HG03196 (cell line): ENCODE measurements around the gene IL15RA.
"Not testable (repeated sequence)": the region's sequence is repeated elsewhere in the genome, so short reads cannot be mapped to it uniquely, and the experiment has no call there.

Experiments used
- ATAC-seq: cut with Tn5 transposase; IDR thresholded peaks from one replicate; pipeline ENCODE4 v1.9.1; 2021; ENCODE audit not compliant: unreplicated experiment

Gene IL15RA

DNA sequence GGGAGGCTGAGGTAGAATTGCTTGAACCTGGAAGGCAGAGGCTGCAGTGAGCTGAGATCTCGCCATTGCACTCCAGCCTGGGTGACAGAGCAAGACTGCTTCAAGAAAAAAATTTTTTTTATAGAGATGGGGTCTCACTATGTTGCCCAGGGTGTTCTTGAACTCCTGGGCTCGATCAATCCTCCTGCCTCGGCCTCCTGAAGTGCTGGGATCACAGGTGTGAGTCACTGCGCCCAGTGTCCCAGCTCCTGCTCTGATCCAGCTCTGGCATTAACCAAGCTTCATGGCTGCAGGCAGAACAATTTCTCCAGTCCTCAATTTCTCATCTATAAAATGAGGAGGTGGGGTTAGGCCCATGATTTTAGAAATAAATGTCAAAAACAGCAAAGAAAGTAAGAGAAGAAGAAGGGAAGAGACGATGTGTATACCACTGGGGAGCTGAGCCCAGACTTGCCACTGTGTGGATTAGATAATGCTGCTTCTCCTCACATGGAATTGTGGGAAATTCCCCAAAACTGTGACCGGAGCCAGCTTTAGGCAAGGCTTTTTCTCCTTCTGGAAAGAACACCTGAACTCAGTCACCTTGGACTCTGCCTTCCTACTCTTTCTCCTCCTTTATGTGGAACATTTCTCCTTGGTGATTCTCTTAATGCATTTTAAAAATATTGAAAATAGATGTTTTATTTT lies 25.5 kb downstream of the IL15RA start:
- ATAC-seq, result no peak

DNA sequence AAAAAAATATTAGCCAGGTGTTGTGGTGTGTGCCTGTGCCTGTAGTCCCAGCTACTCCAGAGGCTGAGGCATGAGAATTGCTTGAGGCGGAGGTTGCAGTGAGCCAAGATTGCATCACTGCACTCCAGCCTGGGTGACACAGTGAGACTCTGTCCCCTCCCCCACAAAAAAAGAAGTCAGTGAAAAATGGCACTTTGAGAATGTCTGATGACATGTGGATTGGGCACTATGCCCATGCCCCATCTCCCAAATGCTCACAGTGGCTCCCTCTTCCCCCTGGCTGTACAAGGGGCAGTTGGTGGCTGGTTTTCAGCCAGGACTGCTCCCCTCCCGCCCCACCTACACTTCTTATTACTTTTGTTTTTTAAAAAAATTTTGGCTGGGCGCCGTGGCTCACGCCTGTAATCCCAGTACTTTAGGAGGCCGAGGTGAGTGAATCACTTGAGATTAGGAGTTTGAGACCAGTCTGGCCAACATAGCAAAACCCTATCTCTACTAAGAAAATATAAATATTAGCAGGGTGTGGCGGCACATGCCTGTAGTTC lies 26.1 kb downstream of the IL15RA start:
- ATAC-seq, result no peak

DNA sequence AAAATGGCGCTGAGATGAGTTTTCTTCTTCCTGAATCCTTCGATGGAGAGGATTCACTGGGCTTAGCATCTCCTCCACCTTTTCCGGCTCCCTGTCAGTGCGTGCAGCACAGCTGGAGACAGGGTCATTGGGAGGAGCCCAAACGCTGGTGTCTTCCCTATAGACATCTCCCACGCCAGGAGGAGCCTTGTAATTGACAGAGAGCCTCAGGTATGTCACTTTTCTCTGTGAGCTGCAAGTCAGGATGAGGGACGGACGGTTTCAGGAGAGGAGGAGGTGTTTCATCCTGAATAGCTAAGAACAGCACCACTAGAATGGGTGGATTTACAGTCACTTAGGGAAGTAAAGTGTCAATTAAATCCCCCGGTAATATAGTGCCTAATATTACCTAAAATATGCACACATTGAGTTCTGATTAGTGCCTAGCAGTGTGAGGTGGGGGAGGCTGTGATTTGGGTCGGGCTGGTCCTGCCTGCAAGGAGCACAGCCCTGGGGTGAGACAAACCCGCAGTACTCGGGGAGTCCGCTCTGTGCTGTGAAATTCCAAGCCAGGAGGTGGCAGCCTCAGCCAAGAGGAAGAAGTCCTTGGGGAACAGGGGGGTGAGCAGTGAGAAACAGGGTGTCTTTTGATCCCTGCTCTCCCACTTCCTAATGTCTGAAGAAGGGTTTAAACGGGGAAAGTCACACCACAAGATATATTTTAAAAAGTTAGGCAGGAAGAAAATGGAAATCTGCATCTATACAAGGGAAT lies 28.2 kb downstream of the IL15RA start:
- no peak for ATAC-seq

DNA sequence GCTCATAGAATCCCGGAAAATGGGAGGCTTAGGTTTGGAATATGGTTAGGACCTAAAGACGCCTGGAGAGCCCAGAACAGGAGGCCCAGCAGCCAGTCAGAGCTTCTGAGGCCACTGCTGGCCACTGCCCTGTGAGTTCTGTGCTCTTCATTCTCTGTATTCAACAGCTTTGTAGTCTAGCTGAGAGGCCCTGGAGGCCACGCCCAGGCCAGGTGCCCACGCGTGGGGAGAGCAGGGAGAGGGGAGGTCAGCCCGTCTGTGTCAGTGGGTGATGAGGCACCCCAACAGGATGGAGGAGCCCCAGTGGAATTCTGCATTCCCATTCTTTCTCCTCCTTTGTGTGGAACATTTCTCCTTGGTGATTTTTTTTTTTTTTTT lies 29.1 kb downstream of the IL15RA start:
- ATAC-seq, result no peak

DNA sequence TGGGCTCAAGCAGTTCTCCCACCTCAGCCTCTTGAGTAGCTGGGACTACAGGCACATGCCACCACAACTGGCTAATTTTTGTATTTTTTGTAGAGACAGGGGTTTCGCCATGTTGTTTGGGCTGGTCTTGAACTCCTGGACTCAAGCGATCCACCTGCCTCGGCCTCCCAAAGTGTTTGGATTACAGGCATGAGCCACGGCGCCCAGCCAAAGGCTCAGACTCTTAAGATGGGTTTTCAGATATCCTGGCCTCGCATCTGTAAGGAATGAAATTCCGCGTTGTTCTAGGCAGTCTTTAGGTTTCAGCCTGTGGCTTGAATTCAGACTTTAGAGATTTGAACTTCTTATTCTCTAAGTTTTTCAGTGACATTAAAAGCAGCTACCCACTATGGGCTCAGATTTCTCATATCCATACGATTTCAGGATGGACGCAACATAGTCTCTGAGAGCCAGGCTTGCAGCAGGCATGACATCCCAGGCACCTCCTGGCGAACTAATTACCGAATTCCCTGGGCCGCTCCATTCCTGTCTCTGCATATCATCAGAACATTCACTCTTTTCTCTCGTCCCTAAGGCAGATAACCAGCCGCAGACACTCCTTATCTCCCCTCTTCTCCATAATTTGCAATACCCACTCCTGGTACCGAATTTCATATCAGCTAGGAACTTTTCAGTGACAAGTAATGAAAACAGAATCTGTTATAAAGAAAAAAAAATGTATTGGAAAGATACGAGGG lies 29.7 kb downstream of the IL15RA start:
- ATAC-seq, result no peak

DNA sequence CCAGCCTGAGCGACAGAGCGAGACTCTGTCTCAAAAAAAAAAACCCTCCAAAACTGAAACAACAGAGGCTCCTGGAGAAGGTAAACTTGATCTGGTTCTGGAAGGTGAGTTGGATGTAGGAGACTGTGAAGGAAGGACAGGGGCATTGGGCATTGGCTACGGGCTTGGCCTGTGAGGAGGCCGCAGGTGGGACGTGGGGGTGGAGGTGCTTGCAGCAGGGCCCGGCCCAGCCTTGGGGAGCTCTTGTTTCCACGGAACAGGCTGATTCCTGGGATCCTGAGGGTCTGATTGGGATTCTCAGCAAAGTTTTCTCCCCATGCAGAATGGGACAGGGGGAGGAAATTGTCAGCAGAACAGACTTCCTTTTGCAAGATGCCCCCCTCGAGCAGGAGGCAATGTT lies 30.6 kb downstream of the IL15RA start:
- no peak for ATAC-seq

DNA sequence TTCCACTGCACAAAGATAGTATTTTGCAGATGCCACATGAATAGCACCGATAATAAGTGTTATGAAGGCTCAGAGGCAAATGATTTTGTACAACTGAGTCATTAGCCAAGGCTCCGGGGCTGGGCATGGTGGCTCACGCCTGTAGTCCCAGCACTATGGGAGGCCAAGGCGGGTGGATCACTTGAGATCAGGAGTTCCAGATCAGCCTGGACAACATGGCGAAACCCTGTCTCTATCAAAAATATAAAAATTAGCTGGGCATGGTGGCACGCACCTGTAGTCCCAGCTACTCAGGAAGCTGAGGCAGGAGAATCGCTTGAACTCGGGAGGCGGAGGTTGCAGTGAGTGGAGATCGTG lies 30.9 kb downstream of the IL15RA start:
- ATAC-seq, result not testable (repeated sequence)

DNA sequence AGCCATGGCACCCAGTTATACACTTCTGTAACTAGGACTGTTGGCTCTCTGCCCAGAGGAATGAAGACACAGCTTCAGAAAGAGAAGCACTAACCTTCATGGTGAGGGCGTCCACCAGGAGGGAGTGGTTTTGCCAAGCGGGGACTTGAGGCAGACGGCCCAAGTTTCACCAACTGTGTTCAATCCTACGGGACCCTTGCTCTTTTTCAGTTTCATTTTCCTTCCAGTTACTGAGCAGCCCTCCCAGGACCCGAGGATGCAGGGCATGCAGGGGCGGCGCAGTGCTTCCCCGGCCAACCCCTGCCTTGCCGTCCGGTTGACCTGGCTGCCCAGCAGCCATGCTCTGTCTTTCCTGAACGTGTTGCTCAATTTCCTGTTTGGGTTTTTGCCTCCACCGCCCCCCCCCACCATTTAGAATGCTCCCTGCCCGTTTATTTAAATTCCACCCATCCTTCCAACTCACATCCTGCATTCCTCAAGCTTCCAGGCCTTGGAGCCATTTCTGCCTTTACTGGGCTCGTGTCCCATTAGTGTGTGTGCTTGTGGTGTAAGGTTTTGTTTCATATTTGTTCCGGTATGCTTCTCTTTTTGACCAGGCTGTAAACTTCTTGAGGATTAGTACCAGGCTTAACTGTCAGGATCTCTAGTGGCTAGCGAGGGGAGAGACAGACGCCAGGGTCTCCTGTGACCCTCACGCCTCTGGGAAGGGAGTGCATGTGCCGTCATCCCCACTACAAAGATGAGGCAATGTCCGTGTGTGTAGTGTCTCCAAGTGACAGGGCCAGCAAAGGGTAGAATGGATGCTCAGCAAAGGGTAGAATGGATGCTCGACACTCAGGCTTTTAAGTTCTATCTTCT lies 31.6 kb downstream of the IL15RA start:
- no peak for ATAC-seq

DNA sequence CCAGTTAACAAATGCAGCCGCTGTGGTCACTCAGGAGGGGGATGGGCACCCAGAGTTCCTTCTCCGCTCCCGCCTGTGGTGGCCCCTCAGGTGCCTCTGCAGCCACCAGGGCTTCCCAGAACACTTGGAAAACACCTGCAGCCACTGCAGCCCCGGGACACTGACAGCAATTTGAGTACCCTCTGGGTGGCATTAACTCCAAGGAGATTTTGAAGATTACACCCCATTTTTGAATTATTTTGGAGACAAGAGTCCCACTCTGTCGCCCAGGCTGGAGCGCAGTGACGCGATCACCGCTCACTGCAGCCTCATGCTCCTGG lies 32.2 kb downstream of the IL15RA start:
- no peak for ATAC-seq

DNA sequence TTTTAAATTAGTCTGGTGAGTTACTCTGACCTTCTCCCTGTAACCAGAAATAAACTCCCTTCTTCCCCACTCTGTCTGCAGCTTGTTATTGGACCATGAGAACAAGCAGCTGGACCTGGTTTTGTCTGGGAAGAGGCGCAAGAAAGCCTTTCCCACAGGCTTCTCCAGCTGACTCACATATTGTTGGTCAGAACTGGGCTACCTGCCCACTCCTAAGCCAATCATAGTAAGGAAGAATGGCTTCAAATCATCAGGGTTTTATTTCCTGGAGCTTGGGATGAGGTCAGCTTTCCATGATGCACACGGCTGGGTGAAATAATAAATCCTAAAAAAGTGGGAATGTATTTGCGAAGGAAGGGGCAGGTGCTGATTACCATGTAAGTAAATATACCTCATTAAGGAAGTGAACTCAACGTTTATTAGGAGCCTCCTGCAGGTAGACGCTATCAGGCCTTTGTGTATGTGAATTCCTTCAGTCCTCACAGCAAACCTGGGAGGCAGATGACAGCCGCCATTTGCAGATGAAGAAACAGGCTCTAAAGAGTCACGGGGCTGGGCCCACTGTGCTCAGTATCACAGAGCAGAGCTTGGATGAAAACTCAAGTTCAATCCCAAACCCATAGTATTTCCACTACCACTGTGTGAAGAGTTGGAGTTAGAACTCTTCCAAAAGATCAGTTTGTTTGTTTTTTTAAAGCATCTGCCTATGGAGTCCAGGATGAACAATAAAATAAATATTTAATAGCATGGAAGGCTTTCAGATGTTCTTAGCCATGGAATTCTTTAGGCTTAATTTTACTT lies 32.8 kb downstream of the IL15RA start:
- no peak for ATAC-seq

DNA sequence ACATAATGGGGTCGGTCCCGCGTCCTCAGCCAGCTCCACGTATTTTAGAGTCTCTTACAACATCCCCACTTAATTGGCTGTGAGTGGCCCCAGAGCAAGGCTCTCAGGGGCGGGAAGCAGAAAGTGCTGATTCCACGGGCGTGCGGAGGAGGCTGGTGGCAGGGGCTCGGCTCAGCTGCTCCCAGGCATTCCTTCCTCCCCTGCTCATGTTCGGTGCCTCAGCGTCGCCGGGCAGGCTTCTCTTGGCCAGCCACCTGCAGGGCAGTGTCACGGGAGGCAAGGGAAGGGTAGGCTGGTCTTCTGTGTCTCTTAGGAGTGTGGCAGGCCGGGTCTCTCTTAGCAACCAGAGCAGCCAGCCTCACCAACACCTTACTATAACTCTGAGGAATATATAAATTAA lies 33.8 kb downstream of the IL15RA start:
- ATAC-seq, result no peak

DNA sequence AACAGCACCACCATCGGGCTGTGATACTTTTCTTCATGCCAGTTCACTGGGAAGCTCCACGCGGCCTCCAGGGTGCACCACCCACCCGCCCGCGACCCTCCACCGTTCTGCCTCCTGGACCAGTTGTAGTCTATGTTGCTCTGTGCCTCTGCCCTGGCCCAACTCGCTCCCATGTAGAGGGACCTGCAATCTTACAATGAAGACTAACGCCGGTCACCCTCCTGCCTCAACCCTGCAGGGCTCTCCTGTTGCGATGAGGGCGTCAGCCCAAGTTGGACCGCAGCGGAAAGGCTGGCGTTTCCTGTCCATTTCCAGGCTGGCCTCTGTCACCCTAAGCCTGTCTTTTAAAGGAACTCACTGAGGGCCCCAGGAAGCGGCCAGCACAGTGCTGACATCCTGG lies 34.9 kb downstream of the IL15RA start:
- no peak for ATAC-seq

DNA sequence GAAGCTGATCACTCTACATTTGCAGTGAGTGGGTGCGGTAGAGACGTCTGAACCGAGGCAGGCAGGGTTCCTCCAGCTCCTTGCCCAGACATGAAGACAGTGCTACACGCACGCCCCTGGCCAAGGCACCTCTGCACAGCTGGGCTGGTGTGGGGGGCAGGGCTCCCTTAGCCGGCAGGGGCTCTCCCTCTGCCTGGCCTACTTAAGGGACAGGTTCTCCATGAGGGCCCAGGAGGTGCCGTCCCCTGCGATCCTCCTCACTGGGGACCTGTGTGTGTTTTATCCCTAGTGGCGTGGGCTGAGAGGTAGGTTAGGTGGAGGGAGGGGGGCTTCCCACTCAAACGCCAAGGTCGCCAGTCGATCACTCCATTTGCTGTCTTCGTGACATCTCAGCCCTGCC lies 35.3 kb downstream of the IL15RA start:
- ATAC-seq, result no peak

DNA sequence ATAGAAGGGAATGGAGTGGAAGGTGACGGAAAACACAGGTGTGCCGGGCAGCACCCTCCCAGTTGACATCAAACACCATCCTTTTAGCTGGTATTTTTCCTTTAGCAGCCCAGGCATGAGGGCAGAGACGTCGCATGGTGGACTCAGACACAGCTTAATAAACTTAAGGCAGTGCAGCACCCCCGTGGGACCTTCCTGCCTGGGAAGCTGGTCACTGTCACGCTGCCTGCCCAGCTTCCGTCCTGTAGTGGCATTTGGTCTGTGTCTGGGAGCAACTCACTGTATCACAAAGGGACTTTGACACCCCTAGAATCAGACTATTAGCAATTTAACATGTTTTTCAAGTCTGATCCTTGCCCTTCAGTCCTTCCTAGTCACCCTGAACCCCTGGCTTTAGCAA lies 35.8 kb downstream of the IL15RA start:
- ATAC-seq, result no peak

DNA sequence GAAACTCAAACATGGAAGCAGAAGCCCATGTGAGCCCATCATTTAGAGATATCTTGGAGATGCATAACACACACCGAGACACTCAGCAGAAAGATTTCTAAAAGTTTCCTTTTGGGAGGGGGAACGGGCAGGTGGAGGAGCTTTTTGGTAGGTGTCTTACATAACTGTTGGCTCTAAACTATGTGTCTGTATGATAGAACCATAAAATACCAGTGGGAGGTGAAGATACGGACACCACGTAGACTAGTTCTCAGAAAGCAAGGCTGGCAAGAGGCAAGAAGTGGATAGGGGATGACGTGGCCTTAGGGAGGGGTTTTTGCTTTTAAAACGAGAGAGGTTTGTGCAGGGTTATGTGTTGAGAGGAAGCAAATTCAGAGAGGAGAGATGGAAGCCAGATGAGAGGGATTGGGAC lies 36.5 kb downstream of the IL15RA start:
- no peak for ATAC-seq

DNA sequence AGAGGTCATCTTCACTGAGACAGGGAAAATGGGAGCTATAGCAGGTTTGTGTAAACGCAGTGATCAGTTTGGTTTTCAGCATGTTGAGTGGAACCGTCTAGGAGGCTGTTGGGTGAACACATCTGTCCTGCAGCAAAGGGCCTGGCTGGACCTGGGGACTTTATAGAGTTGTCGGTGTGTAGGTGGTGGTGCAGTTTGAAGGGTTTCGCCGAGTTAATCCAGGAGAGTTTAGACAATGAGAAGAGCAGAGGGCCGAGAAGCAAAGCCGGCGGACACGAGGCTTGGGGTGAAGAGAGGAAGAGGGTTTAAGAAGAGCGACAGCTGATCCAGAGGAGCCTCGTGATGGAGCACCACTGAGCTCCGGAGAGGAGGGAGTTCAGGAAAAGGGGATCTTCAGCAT lies 39.1 kb downstream of the IL15RA start:
- no peak for ATAC-seq

DNA sequence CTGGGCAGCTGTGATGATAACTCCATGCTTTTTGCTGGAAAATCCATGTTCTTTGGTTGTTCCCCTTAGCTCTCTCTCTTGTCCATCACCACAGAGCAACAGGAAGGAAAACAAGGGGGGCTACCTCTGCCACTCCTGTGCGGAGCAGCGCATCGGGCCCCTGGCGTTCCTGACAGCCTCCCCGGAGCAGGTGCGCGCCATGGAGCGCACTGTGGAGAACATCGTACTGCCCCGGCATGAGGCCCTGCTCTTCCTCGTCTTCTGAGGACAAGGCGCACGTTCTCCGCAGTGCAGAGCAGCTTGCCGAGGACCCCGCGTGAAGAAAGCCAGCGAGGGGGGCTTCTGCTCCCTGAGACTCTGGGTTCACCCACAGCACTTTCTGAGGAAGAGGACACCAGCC lies 40.3 kb downstream of the IL15RA start:
- ATAC-seq, result no peak

DNA sequence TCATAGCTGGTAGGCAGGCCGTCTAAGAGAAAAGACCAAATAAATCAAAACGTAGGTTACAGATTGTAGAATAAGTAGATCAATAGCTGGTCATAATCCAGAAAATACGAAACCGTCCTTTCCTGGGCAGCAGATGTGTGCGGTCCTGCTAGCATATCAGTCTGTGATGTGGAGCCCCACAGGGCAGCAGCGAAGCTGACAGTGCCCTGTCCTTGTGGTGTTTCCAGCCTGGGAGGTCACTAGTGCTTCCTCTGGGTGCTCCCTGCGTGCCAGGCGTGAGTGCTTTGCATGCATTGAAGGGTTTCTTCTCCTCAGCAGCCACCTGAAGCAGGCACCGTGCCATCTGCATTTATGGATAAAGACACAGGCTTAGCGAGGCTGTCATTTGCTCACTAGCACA lies 41.7 kb downstream of the IL15RA start:
- ATAC-seq, result no peak

DNA sequence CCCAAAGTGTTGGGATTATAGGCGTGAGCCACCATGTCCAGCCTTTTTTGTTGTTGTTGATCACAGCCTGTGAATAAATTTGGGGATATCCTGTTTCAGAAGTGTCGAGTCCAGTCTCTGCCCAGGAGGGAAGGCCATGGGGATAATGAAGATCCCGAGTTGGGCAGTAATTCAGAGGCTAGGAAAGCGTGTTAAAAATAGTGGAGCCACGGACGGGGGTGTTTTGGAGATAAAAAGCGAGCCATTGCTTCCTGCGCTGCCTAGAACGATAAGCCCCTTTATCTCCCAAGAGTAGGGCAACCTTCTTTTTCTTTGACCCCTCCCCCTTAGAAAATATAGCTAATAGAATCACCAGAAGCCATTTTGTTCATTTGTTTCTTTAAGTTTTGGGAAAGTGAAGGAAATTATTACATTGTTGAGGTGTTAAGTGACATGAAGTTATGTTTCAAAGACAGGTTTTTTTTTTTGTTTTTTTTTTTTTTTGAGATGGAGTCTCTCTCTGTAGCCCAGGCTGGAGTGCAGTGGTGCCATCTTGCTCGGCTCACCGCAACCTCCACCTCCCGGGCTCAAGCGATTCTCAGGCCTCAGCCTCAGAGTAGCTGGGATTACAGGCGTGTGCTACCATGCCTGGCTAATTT lies 43.3 kb downstream of the IL15RA start:
- no peak for ATAC-seq

DNA sequence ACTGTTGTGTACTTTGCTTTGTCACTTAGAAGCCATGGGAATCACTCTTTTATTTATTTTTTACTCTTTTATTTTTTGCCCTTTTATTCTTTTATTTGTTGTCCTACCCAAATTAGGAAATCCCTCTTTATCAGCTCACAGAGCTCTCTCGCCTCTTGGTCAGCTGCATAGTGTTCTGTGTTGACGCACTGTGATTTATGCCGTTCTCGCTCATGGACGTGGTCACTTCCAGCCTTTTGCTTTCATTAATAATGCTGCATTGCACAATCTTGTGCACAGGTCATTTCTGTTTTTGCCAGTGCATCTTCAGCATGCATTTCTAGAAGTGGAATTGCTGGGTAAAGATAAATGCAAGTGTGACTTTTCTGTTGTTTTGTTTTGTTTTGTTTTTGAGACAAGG lies 45.0 kb downstream of the IL15RA start:
- no peak for ATAC-seq
